Endothelial cell of umbilical vein (primary cell): ENCODE data around the gene PKD1.
"Not testable (repeated sequence)": the region's sequence is repeated elsewhere in the genome, so short reads cannot be mapped to it uniquely, and the experiment has no call there.

ENCODE experiments used
- CTCF ChIP-seq, 2 donors: IDR thresholded peaks; 1 replicate in 1 of 2; 2 replicates in 1 of 2; pipeline ENCODE4 v1.5.1; 2011; ENCODE audit warnings: low read length in 2 of 2, mild to moderate bottlenecking in 2 of 2, moderate library complexity in 2 of 2, control low read depth in 1 of 2, inconsistent platforms in 1 of 2, low read depth in 1 of 2; ENCODE audit not compliant: insufficient read depth in 1 of 2; ENCODE audit errors: extremely low read depth in 1 of 2
- EZH2 ChIP-seq: IDR thresholded peaks from 2 replicates; pipeline ENCODE4 v1.6.1; 2012; ENCODE audit warnings: borderline replicate concordance, low read depth, mild to moderate bottlenecking, moderate library complexity, low read length, inconsistent platforms; ENCODE audit not compliant: severe bottlenecking
- FOS ChIP-seq: IDR thresholded peaks from 2 replicates; pipeline ENCODE4 v1.6.1; 2011; ENCODE audit warnings: mild to moderate bottlenecking, low read length, moderate library complexity, borderline replicate concordance; ENCODE audit not compliant: insufficient read depth
- GATA2 ChIP-seq: IDR thresholded peaks from 2 replicates; pipeline ENCODE4 v1.7.0; 2011; ENCODE audit warnings: low read depth, mild to moderate bottlenecking, moderate library complexity, mixed read lengths, low read length; ENCODE audit not compliant: insufficient read length, insufficient read depth
- JUN ChIP-seq: IDR thresholded peaks from 2 replicates; pipeline ENCODE4 v1.6.1; 2011; ENCODE audit warnings: borderline replicate concordance, low read depth; ENCODE audit not compliant: insufficient read length, insufficient read depth
- MYC ChIP-seq: IDR thresholded peaks from one replicate; pipeline ENCODE4 v1.6.1; 2011; ENCODE audit warnings: mild to moderate bottlenecking, low read depth, low read length
- POLR2A ChIP-seq: IDR thresholded peaks from 2 replicates; pipeline ENCODE4 v1.6.1; 2012; ENCODE audit warnings: low read depth, mild to moderate bottlenecking, control low read depth, low read length
- POLR2AphosphoS5 ChIP-seq: IDR thresholded peaks from 2 replicates; pipeline ENCODE4 v1.6.1; 2012; ENCODE audit warnings: low read depth, mild to moderate bottlenecking, control low read depth, low read length, moderate library complexity; ENCODE audit not compliant: insufficient read depth
- TF ChIP-seq, protein P1 (sequence below): IDR thresholded peaks from 2 replicates; pipeline ENCODE4 v1.6.1; 2011; ENCODE audit not compliant: insufficient read depth, insufficient read length

DNA sequence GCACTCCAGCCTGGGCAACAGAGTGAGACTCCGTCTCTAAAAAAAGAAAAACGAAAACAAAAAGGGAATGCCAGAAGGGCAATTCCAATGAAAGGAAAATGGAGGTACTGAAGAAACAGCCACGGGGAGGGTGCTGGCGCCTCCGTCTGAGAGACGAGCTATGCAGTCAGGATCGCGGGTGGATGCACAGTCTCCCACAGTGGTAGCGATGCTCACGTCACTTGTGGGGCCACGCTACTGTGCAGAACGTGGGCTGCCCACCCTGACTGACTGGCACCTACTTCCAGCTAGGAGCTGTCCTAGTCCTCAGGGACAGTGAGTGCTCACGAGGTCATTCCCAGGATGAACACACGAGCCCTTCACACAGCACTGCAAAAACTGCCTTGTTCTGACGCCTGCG, 34.1 kb downstream of the PKD1 start:
- not testable (repeated sequence) for TF ChIP-seq CTCF (IDR thresholded peaks at IDR 0.05; ENCODE audit: extremely low read depth in 1 of 2, insufficient read depth in 1 of 2, low read depth in 1 of 2, low read length in 2 of 2); JUN; POLR2AphosphoS5; POLR2A; EZH2; GATA2; FOS; MYC
- TF ChIP-seq, protein P1, sequence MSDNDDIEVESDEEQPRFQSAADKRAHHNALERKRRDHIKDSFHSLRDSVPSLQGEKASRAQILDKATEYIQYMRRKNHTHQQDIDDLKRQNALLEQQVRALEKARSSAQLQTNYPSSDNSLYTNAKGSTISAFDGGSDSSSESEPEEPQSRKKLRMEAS = not testable (repeated sequence)
